NCI-H82 treated with DMSO at 0.1 percent for 48 hours (cell line): Measurements from ENCODE around the gene ZBTB47.

ENCODE experiments used
- DNase-seq: peaks from one replicate; lab custom pipeline; 2025; ENCODE audit not compliant: unreplicated experiment; lab: John Stamatoyannopoulos, UW

ZBTB47 gene

DNA sequence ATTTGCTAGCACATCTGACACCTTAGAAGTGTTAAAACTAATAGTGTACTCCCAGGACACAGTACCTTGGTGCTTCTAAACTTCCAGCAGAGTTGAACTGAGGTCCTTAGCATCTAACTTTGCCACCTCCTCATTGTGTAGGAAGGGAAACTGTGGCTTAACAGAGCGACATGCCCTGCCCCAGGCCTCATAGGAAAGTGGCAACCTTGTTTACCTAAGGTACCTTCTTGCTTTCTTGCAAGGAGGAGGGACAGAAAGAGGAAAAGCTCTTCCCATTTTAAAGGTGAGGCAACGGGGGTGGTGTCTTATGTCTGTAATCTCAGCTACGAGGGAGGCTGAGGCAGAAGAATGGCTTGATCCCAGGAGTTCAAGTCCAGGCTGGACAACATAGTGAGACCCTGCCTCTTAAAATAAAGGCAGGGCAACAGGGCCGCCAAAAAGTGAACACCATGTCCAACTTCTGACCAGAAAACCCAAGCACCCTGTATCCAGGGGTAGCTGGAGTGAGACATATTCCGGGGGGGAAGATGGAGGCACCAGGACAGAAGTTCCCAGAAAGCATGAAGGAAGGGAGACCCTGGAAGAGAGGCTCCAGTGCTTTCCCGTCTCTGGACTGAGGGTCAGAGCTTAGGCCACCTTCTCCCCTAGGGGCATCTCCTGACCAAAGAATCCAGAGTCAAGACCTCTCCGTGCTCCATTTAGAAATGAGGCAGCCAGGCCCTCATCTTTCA is 31.3 kb downstream of the ZBTB47 start:
- DNase-seq, result no peak

DNA sequence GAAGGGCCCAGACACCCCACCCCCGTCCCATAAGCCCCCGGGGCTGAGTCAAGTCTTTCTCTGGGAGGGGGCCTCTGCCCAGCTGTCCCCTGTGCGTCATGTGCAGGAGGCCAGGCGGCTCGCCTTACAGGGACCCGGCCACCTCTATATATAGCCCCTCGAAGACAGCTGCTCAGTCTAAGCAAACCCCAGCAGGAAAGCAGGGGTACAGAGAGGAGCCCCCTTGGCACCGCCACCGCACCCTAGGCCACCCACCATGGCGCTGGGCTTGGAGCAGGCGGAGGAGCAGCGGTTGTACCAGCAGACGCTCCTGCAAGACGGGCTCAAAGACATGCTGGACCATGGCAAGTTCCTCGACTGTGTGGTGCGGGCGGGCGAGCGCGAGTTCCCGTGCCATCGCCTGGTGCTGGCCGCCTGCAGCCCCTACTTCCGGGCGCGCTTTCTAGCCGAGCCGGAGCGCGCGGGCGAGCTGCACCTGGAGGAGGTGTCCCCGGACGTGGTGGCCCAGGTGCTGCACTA is 31.9 kb downstream of the ZBTB47 start, which contains the start of gene KLHL40:
Gene KLHL40 (plus strand): TSS at position 175 of the 519 bp plus-strand sequence. CDS start 82 bp downstream, at position 257.
- DNase-seq, result no peak

GRCh38 chr3:42685891-42686820 is 32.7 kb downstream of the ZBTB47 start:
- no peak for DNase-seq

DNA sequence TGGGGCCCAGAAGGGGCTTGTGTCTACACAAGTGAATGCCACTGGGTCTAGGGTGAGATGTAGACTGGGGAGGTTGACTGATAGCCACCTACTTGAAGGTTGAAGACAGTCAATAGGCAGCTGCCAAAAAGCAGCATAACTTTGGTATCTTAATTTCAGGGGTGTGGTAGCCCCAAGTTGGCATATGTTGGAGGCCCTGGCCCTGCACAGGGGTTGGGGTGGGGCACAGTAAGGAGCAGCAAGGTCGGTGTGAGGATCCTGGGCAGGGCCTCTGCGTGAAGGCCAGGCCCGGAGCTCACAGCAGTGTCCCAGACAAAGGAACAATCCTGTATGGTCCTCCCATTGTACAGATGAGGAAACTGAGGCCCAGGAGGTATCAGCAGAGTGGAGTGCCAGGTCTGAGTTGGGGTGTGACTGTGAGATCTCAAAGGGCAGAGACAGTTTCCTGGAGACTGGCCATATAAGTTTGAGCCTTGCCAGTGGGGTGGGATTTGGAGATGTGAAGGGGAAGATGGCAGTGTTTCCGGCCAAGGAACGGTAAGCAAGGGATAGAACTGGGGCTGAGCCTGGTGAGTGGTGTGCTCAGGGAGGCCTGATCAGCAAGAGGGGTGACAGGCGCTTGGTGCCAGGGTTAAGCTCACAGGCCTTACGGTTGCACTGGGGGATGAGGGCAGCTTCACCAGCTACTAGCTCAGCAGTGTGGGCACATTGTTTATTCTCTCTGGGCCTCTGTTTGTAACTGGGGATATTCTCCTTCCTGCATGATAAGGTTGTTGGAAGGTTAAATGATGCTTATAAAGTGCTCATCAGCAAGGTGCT is 33.5 kb downstream of the ZBTB47 start:
- DNase-seq, result no peak

- no peak for DNase-seq
Observed at GRCh38 chr3:42688016-42688415, 34.5 kb downstream of the ZBTB47 start.

- no peak for DNase-seq
Observed at GRCh38 chr3:42688487-42689420, 35.3 kb downstream of the ZBTB47 start.

GRCh38 chr3:42689421-42690014 is 36.0 kb downstream of the ZBTB47 start:
- no peak for DNase-seq

DNA sequence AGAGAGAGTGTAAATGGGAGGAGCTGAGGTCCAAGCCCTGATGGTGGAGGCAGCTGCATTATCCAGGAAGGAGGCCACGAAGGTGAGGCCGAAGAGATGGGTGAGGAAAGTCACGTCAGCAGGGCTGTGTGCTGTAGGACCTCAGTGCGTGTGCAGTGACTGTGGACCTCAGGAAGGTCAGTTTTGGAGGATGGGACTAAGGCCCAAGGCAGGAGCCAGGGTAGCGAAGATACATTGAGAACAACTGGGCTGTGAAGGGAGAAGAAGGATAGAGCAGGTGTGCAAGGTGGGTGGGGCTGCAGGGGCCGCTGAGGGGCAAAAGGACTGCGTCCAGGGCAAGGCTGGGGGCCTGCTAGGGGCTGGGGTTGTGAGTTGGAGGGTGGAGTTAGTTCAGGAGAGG is 36.7 kb downstream of the ZBTB47 start:
- DNase-seq, result no peak

DNA sequence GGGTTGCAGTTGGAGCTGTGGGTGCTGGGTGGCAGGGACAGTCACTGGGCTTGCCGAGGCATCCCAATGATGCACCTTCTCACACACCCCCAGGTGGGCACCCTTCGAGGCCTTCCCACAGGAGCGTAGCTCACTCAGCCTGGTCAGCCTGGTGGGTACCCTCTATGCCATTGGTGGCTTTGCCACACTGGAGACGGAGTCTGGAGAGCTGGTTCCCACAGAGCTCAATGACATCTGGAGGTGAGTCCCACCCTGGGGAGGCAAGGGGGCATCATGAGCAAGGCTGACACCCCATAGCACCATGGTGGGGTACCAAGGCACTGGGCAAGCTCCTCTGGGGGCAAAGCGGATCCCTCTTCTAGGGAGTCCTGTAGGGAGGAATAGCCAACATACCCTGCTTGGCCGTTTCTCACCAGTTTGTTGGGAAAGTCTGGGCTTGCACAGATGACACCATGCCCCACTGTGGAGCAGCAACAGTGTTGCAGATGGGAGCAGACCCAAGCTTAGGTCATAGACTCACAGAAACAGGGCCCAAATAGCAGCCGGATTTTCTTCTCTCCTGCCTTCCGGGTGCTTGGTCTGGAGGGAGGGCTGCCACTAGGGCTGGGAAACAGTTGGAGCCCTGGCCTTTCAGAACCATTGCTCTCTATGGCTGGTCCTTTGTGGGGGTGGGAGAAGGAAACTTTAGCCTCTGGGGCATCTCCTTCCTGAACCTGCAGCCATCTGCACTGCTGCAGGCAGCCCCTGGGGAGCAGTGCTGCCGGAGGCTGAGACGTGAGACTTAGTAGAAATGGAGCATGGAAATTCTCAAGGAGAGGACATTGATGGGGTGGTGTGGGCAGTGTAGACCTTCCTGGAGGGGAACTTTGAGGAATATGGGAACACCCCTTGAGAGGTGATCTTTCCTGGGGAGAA is 37.5 kb downstream of the ZBTB47 start:
- no peak for DNase-seq

DNA sequence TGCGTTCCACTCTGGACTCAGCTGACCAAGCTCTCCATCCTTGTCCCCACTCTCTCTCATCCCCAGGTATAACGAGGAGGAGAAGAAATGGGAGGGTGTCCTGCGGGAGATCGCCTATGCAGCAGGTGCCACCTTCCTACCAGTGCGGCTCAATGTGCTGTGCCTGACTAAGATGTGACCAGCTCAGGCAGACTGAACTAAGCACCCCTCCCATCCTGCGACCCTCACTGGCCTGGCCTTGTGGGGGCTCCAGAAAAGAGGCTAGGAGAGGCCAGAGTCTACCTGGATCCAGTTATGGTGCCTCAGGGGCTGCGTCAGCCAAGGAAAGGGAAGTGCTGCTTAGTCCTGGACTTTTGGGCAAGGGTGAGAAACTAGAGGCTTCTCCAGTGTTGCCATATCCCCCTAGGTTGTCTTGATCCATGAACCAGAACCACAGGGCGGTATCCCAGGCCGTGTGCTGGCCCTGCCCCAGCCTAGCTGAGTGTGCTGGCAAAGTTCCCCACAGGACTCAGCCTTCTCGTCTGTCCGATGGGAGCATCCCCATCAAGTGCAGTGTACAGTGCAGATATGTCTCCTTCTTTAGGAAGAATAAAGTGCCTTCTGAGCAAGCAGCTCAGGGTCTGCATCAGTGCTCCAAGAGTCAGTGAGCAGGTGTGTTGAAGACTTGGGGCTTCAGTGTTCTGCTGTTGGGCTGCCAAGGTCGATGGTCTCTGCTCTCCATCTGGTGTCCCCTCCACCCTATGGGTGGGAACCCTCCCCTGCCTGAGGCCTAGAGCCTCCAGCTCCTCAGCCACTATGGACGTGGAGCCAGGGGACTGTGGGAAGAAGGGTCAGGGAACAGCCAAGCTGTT is 38.5 kb downstream of the ZBTB47 start:
- DNase-seq, result no peak

DNA sequence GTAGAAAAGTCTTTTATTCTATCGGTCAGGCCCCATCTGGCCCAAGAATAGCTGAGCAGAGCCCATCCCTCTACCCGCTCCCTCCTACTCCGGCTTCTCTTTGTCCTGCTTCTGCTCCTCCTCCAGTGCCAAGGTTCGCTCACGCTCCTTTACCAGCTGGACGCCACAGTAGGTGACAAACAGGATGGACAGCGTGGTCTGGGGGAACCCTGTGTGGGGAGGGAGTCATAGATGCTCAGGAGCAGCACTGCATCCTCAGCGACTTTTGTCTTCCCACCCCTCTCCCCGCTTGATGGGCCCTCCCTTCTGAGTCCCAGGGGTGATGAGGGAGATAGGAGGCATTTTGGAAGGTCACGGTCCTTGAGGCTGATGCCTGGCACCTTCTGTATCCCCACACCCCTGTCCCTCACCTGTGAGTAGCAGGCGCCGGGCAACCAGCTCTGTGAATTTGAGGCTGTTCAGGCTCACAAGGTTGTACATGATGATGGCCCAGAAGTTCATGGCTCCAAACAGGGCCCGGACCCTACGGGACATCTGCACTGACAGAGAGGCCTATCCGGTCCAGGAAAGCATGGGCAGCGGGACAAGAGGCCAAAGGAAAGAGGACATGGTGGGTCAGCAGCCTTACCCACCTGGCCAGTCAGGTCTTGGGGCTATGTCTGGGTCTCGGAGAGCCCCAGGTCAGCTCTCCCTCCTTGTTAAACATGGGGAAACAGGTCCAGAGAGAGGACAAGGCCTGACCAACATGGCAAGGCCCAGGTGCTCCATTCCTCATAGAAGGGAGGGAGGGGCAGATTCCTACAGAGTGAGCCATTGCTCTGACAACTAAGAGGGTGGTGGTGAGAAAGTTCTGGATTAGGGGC is 39.4 kb downstream of the ZBTB47 start:
- no peak for DNase-seq

DNA sequence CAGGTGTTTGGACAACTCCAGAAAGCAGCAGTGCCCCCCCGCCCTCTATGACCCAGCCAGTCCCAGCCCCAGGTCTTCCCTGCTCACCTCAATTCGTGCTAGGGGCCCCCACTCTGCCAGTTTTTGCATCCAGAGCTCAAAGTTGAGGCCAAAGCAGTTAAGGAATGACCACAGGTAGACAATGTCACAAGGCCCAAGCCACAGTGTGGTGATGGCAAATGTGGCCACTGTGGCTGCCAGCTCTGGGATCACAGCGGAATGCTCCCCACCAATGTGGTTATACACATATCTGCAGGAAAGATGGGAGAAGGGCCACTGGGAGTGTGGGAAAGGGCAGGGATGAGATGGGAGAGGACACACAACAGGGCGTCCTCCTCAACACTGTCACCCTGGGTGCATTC is 40.0 kb downstream of the ZBTB47 start:
- DNase-seq, result no peak

DNA sequence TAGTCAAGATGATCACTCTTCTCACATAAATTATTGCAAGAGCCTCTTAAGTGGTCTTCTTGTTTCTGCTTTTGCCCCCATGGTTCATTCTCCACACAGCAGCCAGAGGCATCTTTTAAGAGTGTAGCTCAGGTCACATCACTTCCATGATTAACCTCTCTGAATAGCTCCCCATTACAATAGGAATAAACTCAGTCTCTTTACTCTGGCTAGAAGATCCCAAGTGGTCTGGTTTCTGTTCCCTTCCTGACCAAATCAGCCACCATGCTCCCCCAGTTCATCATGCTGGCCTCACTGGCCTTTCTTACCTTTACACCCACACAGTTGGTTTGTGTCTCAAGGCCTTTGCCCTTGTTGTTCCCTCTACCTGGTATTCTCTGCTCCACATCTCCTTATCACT is 40.9 kb downstream of the ZBTB47 start:
- DNase-seq, result no peak

DNA sequence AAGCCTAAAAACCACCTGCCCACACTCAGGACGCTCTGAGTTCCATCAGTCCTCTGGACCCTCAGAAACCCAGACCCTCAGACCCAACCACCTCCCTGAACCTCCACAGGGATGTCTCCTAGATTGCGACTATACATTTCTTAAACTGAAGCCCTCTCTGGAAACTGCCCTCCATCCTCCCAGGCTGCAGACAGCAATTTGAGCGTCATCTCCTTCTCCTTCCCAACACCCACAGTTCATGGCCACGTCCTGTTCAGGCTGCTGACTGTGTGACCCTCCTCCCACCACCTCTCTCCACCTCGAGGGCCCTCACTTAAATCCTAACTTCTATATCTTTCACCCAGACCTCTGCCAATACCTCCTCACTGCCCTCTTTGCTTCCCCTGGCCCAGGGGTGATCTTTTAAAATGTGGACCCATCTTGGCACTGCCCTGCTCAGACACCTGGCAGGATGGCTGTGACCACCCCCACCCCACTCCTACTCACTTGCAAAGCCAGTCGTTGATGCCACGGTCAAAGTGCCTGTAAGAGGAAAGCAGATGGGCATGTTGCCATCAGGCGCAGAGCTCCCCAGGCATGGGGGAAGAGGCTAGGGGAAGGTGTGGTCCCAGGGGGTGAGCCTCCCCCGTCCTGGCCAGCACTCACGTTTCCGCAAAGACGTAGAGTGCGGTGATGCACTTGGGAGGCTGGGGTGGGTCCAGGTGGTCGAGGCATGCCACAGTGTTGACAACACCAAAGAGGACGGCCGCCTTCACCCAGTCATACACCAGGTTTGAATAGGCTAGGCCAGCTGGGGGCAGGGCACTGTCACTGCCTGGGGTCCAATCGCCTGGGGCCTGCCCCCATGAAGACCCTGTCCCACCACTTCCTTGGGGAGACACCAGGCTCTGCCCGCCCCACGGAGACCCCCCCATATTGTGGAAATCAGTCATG is 43.1 kb downstream of the ZBTB47 start:
- no peak for DNase-seq

GRCh38 chr3:42697289-42698051 is 44.0 kb downstream of the ZBTB47 start:
- no peak for DNase-seq
